GM23248 (cell line): ENCODE data around the gene PTPRD. TPM values are rescaled to one million over a fixed set of nuclear protein-coding genes. Genes with fewer than 3 reads are reported as not detected.

Source experiments
- DNase-seq: peaks from one replicate; pipeline ENCODE4 v3.0.0-alpha.2; 2015
- H2AFZ ChIP-seq: fragments of 200-600 bp; sonication (generic); 2 replicates; pipeline ENCODE4 v1.6.1; 2016; ENCODE audit warnings: antibody characterized with exemption
- H3F3A ChIP-seq: fragments of 200-600 bp; sonication (generic); 2 replicates; pipeline ENCODE4 v1.6.1; 2016; ENCODE audit warnings: mild to moderate bottlenecking, antibody characterized with exemption, mixed run types; ENCODE audit not compliant: insufficient read depth
- H3K27ac ChIP-seq: fragments of 200-600 bp; sonication (generic); 2 replicates; pipeline ENCODE4 v1.5.1; 2016; ENCODE audit warnings: mild to moderate bottlenecking
- H3K27me3 ChIP-seq: fragments of 200-600 bp; sonication (generic); replicated peaks from 2 replicates; pipeline ENCODE4 v1.6.1; 2016; ENCODE audit warnings: mild to moderate bottlenecking; ENCODE audit not compliant: insufficient read depth
- H3K36me3 ChIP-seq: fragments of 200-600 bp; sonication (generic); 2 replicates; pipeline ENCODE4 v1.6.1; 2016; ENCODE audit warnings: low read depth, mild to moderate bottlenecking
- H3K4me1 ChIP-seq: fragments of 200-600 bp; sonication (generic); 2 replicates; pipeline ENCODE4 v1.6.1; 2016; ENCODE audit warnings: mild to moderate bottlenecking; ENCODE audit not compliant: insufficient read depth
- H3K4me2 ChIP-seq: fragments of 200-600 bp; sonication (generic); one replicate; pipeline ENCODE4 v1.6.1; 2016; ENCODE audit warnings: mild to moderate bottlenecking; ENCODE audit not compliant: unreplicated experiment
- H3K4me3 ChIP-seq: fragments of 200-600 bp; sonication (generic); 2 replicates; pipeline ENCODE4 v1.5.1; 2016; ENCODE audit warnings: mild to moderate bottlenecking
- H3K79me2 ChIP-seq: fragments of 200-600 bp; sonication (generic); 2 replicates; pipeline ENCODE4 v1.6.1; 2016; ENCODE audit warnings: mild to moderate bottlenecking; ENCODE audit not compliant: insufficient read depth
- H3K9ac ChIP-seq: fragments of 200-600 bp; sonication (generic); 2 replicates; pipeline ENCODE4 v1.6.1; 2016; ENCODE audit warnings: mild to moderate bottlenecking
- H3K9me2 ChIP-seq: fragments of 200-600 bp; sonication (generic); 2 replicates; pipeline ENCODE4 v1.6.1; 2016; ENCODE audit warnings: mixed run types, mild to moderate bottlenecking, moderate library complexity; ENCODE audit not compliant: insufficient read depth
- H3K9me3 ChIP-seq: fragments of 200-600 bp; sonication (generic); one replicate; pipeline ENCODE4 v1.6.1; 2017; ENCODE audit warnings: low read depth
- H4K20me1 ChIP-seq: fragments of 200-600 bp; sonication (generic); 2 replicates; pipeline ENCODE4 v1.6.0; 2016; ENCODE audit not compliant: insufficient read depth
- EZH2 ChIP-seq: fragments of 200-600 bp; sonication (generic); IDR thresholded peaks from 2 replicates; pipeline ENCODE4 v1.6.1; 2018; ENCODE audit warnings: antibody characterized with exemption, mild to moderate bottlenecking; ENCODE audit not compliant: insufficient read depth, poor library complexity, severe bottlenecking
- EZH2phosphoT487 ChIP-seq: fragments of 200-600 bp; sonication (generic); IDR thresholded peaks from 2 replicates; pipeline ENCODE4 v1.6.1; 2018; ENCODE audit warnings: antibody characterized with exemption, moderate library complexity, mild to moderate bottlenecking, low read depth; ENCODE audit not compliant: insufficient read depth
- WGBS, 2 experiments: methylation state at CpG; one replicate each; pipeline ENCODE4 v1.1.6; 2015 to 2017; ENCODE audit warnings: low lambda C conversion rate in 2 of 2, low coverage in 1 of 2; ENCODE audit errors: missing lambda C conversion rate in 2 of 2; 5-methylcytosine and 5-hydroxymethylcytosine counted together
- in situ Hi-C: fragments of 300-500 bp; cut with MboI; formaldehyde crosslinking; loops from 2 replicates; pipeline ENCODE4 v1.15.0; 2020
- polyA plus RNA-seq: library from polyadenylated mRNA; unstranded; fragments of >200 nt; fragmentation: Nextera tagmentation; extraction: Ambion mirVana; gene quantifications from 2 replicates; pipeline ENCODE4 v1.2.1, GENCODE V29; 2016
- total RNA-seq: library from RNA; depleted of rRNA; stranded (reverse); fragments of >200 nt; shearing (Covaris generic); gene quantifications from 2 replicates; pipeline ENCODE4 v1.2.3, GENCODE V29; 2014

PTPRD gene
- total and polyA plus RNA-seq, 2 experiments from 2014 or later = 0.05 TPM; not detected in 1

GRCh38 chr9:8390571-8390970 is 2222.2 kb downstream of the PTPRD start:
- no peaks in the 10 kb centered on the region for H3K9me2 ChIP-seq
- no peak overlapping the region for H3K9ac ChIP-seq
- in situ Hi-C loops = loop anchor here (25.0 kb wide), 1 partner anchor 103 kb away; no protein-coding TSS in a partner anchor
- H3K36me3 ChIP-seq = no peaks in the 10 kb centered on the region
- no peaks in the 10 kb centered on the region for H3K9me3 ChIP-seq
- H3K27me3 ChIP-seq = no peaks in the 10 kb centered on the region
- no peaks in the 10 kb centered on the region for H3F3A ChIP-seq
- H3K27ac ChIP-seq = no peak overlapping the region
- no peak for DNase-seq
- H3K4me1 ChIP-seq = no peaks in the 10 kb centered on the region
- H3K79me2 ChIP-seq = no peaks in the 10 kb centered on the region
- H2AFZ ChIP-seq = no peak overlapping the region
- no peak overlapping the region for H3K4me3 ChIP-seq
- no peak for TF ChIP-seq EZH2
- TF ChIP-seq EZH2phosphoT487 = no peak
- no peak overlapping the region for H3K4me2 ChIP-seq
- no peaks in the 10 kb centered on the region for H4K20me1 ChIP-seq

- 25 to 33% methylated on average over 3 of the region's 3 CpGs for WGBS, 2 experiments
- DNase-seq = no peak
These were observed 2223.3 kb downstream of the PTPRD start for GRCh38 chr9:8389531-8389930.

GRCh38 chr9:8388132-8388531 is 2224.7 kb downstream of the PTPRD start:
- WGBS, 2 experiments = 0 to 13% methylated on average over 1 of the region's 1 CpG
- no peak for DNase-seq
- in situ Hi-C loops = loop anchor here (25.0 kb wide), 1 partner anchor 101 kb away; no protein-coding TSS in a partner anchor
- no peaks in the 10 kb centered on the region for H4K20me1 ChIP-seq
- H2AFZ ChIP-seq = no peak overlapping the region
- H3K27ac ChIP-seq = no peak overlapping the region
- H3K9ac ChIP-seq = no peak overlapping the region
- no peaks in the 10 kb centered on the region for H3K9me3 ChIP-seq
- H3F3A ChIP-seq = no peaks in the 10 kb centered on the region
- H3K9me2 ChIP-seq = no peaks in the 10 kb centered on the region
- no peaks in the 10 kb centered on the region for H3K27me3 ChIP-seq
- no peaks in the 10 kb centered on the region for H3K36me3 ChIP-seq
- H3K4me1 ChIP-seq = no peaks in the 10 kb centered on the region
- TF ChIP-seq EZH2phosphoT487 (no peak), EZH2 (no peak)
- no peaks in the 10 kb centered on the region for H3K79me2 ChIP-seq
- H3K4me2 ChIP-seq = no peak overlapping the region
- no peak overlapping the region for H3K4me3 ChIP-seq

More at GRCh38 chr9:8389531-8389930, 2223.3 kb downstream of the PTPRD start:
- Histone ChIP-seq H3K36me3 (no peaks in the 10 kb centered on the region), H3K79me2 (no peaks in the 10 kb centered on the region), H2AFZ (no peak overlapping the region), H4K20me1 (no peaks in the 10 kb centered on the region), H3K27me3 (no peaks in the 10 kb centered on the region), H3K4me2 (no peak overlapping the region), H3K4me3 (no peak overlapping the region), H3K9ac (no peak overlapping the region), H3K9me3 (no peaks in the 10 kb centered on the region), H3K4me1 (no peaks in the 10 kb centered on the region), H3K9me2 (no peaks in the 10 kb centered on the region), H3K27ac (no peak overlapping the region), H3F3A (no peaks in the 10 kb centered on the region)
- in situ Hi-C loops = loop anchor here (25.0 kb wide), 1 partner anchor 102 kb away; no protein-coding TSS in a partner anchor
- no peak for TF ChIP-seq EZH2
- TF ChIP-seq EZH2phosphoT487 = no peak

GRCh38 chr9:8384091-8384490 is 2228.7 kb downstream of the PTPRD start:
- no peak overlapping the region for H2AFZ ChIP-seq
- H3K27ac ChIP-seq = no peak overlapping the region
- H3K4me3 ChIP-seq = no peak overlapping the region
- H3K4me1 ChIP-seq = no peaks in the 10 kb centered on the region
- no peaks in the 10 kb centered on the region for H4K20me1 ChIP-seq
- no peaks in the 10 kb centered on the region for H3F3A ChIP-seq
- H3K4me2 ChIP-seq = no peak overlapping the region
- 2% methylated on average over 3 of the region's 3 CpGs for WGBS, 2 experiments
- H3K9ac ChIP-seq = no peak overlapping the region
- no peak for TF ChIP-seq EZH2
- TF ChIP-seq EZH2phosphoT487 = no peak
- DNase-seq = no peak
- no peaks in the 10 kb centered on the region for H3K79me2 ChIP-seq
- peaks cover 2% of the 10 kb centered on the region for H3K9me3 ChIP-seq
- H3K9me2 ChIP-seq = no peaks in the 10 kb centered on the region
- no peaks in the 10 kb centered on the region for H3K27me3 ChIP-seq
- H3K36me3 ChIP-seq = no peaks in the 10 kb centered on the region
- in situ Hi-C loops = loop anchor here (25.0 kb wide), 1 partner anchor 97 kb away; no protein-coding TSS in a partner anchor
